Body of pancreas (tissue), 4 donors: ENCODE measurements around the gene EDN2.

Experiments used
- CTCF ChIP-seq, 7 experiments: fragments of 450-650 bp in 4 of 7; fragments of 200-600 bp in 3 of 7; sonication (generic) in 3 of 7; IDR thresholded peaks; one replicate each; pipeline ENCODE4 v1.5.1; 2016 to 2019; ENCODE audit warnings: antibody characterized with exemption in 7 of 7
- POLR2A ChIP-seq, 3 donors: fragments of 450-650 bp; IDR thresholded peaks; one replicate each; pipeline ENCODE4 v1.6.1; 2016; ENCODE audit warnings: antibody characterized with exemption in 3 of 3, mild to moderate bottlenecking in 2 of 3

- TF ChIP-seq CTCF (IDR thresholded peaks at IDR 0.05) (no peak), POLR2A (IDR thresholded peaks at IDR 0.05) (no peak)
Observed at GRCh38 chr1:41461790-41462679, 22.4 kb downstream of the EDN2 start.
